Stimulated activated CD4-positive, alpha-beta T cell treated with anti-CD3 and anti-CD28 coated beads, TNF-alpha, amount 100 ng/mL, for 48 hours (primary cell): ENCODE results near the gene ZSCAN31.
A peak's percentile ranks its signal among the peaks of the same experiment; 100 is the strongest.

Experiments
- DNase-seq, 3 donors: peaks; one replicate each; pipeline ENCODE4 v3.0.0-alpha.2; 2020; ENCODE audit warnings: low read depth in 3 of 3

ZSCAN31 gene

GRCh38 chr6:28353356-28353755, 17.4 kb upstream of the ZSCAN31 start:
- DNase-seq, result no peak

- DNase-seq, result no peak
These were observed 15.6 kb upstream of the ZSCAN31 start for GRCh38 chr6:28351493-28351925.

- no peak for DNase-seq
These were observed 15.1 kb upstream of the ZSCAN31 start for GRCh38 chr6:28351087-28351486.

GRCh38 chr6:28349892-28350737, 14.2 kb upstream of the ZSCAN31 start, which contains the start of gene ZKSCAN3:
Gene ZKSCAN3 (plus strand): TSS chr6:28349947. CDS start chr6:28359587, 9,640 bp downstream.
- peak; percentile 74 to 80 (median 77) for DNase-seq

GRCh38 chr6:28349344-28349891, 13.5 kb upstream of the ZSCAN31 start:
- no peak for DNase-seq

GRCh38 chr6:28347119-28347518, 11.2 kb upstream of the ZSCAN31 start:
- no peak for DNase-seq

- DNase-seq, result no peak
These were observed 9.3 kb upstream of the ZSCAN31 start for GRCh38 chr6:28345201-28345600.

GRCh38 chr6:28343898-28344677, 8.1 kb upstream of the ZSCAN31 start:
- DNase-seq, result no peak

GRCh38 chr6:28340310-28341095, 4.6 kb upstream of the ZSCAN31 start:
- no peak for DNase-seq

- DNase-seq, result no peak
These were observed 1.2 kb upstream of the ZSCAN31 start for GRCh38 chr6:28337121-28337520.

- no peak for DNase-seq
These were observed 554 bp upstream of the ZSCAN31 start for GRCh38 chr6:28336284-28337120.

- no peak for DNase-seq
These were observed 846 bp downstream of the ZSCAN31 start for GRCh38 chr6:28335040-28335563.

- no peak for DNase-seq
These were observed 1.5 kb downstream of the ZSCAN31 start for GRCh38 chr6:28334286-28335039.

GRCh38 chr6:28333599-28334018, 2.3 kb downstream of the ZSCAN31 start:
- DNase-seq, result no peak

- DNase-seq, result no peak
These were observed 2.9 kb downstream of the ZSCAN31 start for GRCh38 chr6:28333047-28333446.

GRCh38 chr6:28330041-28330440, 5.9 kb downstream of the ZSCAN31 start:
- no peak for DNase-seq

- DNase-seq, result no peak
These were observed 9.5 kb downstream of the ZSCAN31 start for GRCh38 chr6:28326371-28326948.

- no peak for DNase-seq
These were observed 12.0 kb downstream of the ZSCAN31 start for GRCh38 chr6:28323813-28324424.

- DNase-seq, result no peak
These were observed 13.3 kb downstream of the ZSCAN31 start for GRCh38 chr6:28322661-28323060.
